Measurements from ENCODE around the gene MEPCE.
A peak's percentile ranks its signal among the peaks of the same experiment; 100 is the strongest.
"Not testable (repeated sequence)": the region's sequence is repeated elsewhere in the genome, so short reads cannot be mapped to it uniquely, and the experiment has no call there.

MEPCE gene, protein sequence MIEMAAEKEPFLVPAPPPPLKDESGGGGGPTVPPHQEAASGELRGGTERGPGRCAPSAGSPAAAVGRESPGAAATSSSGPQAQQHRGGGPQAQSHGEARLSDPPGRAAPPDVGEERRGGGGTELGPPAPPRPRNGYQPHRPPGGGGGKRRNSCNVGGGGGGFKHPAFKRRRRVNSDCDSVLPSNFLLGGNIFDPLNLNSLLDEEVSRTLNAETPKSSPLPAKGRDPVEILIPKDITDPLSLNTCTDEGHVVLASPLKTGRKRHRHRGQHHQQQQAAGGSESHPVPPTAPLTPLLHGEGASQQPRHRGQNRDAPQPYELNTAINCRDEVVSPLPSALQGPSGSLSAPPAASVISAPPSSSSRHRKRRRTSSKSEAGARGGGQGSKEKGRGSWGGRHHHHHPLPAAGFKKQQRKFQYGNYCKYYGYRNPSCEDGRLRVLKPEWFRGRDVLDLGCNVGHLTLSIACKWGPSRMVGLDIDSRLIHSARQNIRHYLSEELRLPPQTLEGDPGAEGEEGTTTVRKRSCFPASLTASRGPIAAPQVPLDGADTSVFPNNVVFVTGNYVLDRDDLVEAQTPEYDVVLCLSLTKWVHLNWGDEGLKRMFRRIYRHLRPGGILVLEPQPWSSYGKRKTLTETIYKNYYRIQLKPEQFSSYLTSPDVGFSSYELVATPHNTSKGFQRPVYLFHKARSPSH

DNA sequence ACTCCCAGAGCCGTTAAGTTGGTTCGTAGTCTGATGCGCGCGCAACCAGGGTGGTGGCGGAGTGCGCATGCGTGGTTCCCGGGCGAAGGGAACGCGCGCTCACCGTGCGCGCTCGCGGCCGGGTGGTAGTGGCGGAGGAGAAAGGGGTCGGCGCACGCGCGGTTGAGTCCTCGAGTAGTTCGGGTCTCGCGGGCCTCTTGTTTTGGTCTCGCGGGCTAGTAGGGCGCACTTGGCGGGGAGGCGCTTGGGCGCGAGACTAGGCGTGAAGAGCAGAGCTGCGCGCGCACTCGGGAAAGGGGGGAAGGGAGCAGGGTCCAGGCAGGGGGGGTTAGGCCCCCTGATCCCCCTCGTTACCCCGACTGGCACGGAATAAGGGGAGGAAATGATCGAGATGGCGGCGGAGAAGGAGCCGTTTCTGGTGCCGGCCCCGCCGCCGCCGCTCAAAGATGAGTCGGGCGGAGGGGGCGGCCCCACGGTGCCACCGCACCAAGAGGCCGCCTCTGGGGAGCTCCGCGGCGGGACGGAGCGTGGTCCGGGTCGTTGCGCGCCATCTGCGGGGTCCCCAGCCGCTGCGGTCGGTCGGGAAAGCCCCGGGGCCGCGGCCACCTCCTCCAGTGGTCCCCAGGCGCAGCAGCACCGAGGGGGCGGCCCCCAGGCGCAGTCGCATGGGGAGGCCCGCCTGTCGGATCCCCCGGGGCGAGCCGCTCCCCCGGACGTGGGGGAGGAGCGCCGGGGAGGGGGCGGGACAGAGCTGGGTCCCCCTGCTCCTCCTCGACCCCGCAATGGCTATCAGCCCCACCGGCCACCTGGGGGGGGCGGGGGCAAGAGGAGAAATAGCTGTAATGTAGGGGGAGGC is at the start of gene MEPCE:
Gene MEPCE, plus strand, starts transcription at position 195 of the 856 bp plus-strand sequence. Its CDS starts 188 bp downstream, at position 383.
- Histone ChIP-seq H3K4me3 (ENCODE audit: low read depth, low read length) (peak within 1 kb of the TSS; percentile 99), H2AFZ (peak within 1 kb of the TSS; percentile 99), H3K27me3 (ENCODE audit: control insufficient read depth, insufficient read depth, low read length) (no peaks in the 10 kb centered on the region), H3K27ac (peak within 1 kb of the TSS; percentile 100), H3K79me2 (peaks cover 6% of the 10 kb centered on the region), H3K36me3 (ENCODE audit: control insufficient read depth, insufficient read depth, low read length) (no peaks in the 10 kb centered on the region), H3K4me1 (peaks cover 30% of the 10 kb centered on the region), H3K9ac (peak within 1 kb of the TSS; percentile 100), H3K9me3 (ENCODE audit: control insufficient read depth, low read length) (no peaks in the 10 kb centered on the region), H3K4me2 (ENCODE audit: low read length) (peak within 1 kb of the TSS; percentile 99)
- TF ChIP-seq, protein P1, sequence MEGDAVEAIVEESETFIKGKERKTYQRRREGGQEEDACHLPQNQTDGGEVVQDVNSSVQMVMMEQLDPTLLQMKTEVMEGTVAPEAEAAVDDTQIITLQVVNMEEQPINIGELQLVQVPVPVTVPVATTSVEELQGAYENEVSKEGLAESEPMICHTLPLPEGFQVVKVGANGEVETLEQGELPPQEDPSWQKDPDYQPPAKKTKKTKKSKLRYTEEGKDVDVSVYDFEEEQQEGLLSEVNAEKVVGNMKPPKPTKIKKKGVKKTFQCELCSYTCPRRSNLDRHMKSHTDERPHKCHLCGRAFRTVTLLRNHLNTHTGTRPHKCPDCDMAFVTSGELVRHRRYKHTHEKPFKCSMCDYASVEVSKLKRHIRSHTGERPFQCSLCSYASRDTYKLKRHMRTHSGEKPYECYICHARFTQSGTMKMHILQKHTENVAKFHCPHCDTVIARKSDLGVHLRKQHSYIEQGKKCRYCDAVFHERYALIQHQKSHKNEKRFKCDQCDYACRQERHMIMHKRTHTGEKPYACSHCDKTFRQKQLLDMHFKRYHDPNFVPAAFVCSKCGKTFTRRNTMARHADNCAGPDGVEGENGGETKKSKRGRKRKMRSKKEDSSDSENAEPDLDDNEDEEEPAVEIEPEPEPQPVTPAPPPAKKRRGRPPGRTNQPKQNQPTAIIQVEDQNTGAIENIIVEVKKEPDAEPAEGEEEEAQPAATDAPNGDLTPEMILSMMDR (IDR thresholded peaks at IDR 0.05), result no peak

DNA sequence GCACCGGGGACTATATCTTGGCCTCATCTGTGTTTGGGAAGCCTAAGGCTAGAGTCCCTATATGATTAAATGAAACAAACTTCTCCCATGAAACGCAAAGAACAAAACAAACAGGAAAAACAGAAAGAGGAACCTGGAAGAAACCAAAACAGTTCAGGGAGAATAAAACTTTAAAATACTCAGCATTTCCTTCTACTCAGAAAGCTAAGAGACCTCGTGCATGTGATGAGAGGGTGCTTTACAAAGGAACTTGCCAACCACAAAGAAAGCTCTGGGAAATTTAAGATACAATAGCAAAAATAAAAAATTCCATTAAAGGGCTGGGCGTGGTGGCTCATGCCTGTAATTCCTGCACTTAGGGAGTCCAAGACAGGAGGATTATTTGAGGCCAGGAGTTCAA is 49.4 kb upstream of the MEPCE start:
- H3K4me3 ChIP-seq (ENCODE audit: low read depth, low read length), result no peak overlapping the region
- H3K4me2 ChIP-seq (ENCODE audit: low read length), result no peak overlapping the region
- no peaks in the 10 kb centered on the region for H3K36me3 ChIP-seq (ENCODE audit: control insufficient read depth, insufficient read depth, low read length)
- no peaks in the 10 kb centered on the region for H3K79me2 ChIP-seq
- H3K27ac ChIP-seq, result no peak overlapping the region
- H3K9ac ChIP-seq, result no peak overlapping the region
- H3K27me3 ChIP-seq (ENCODE audit: control insufficient read depth, insufficient read depth, low read length), result no peaks in the 10 kb centered on the region
- peaks cover 4% of the 10 kb centered on the region for H3K4me1 ChIP-seq
- TF ChIP-seq, protein P1 (IDR thresholded peaks at IDR 0.05), result no peak
- no peak overlapping the region for H2AFZ ChIP-seq
- no peaks in the 10 kb centered on the region for H3K9me3 ChIP-seq (ENCODE audit: control insufficient read depth, low read length)

DNA sequence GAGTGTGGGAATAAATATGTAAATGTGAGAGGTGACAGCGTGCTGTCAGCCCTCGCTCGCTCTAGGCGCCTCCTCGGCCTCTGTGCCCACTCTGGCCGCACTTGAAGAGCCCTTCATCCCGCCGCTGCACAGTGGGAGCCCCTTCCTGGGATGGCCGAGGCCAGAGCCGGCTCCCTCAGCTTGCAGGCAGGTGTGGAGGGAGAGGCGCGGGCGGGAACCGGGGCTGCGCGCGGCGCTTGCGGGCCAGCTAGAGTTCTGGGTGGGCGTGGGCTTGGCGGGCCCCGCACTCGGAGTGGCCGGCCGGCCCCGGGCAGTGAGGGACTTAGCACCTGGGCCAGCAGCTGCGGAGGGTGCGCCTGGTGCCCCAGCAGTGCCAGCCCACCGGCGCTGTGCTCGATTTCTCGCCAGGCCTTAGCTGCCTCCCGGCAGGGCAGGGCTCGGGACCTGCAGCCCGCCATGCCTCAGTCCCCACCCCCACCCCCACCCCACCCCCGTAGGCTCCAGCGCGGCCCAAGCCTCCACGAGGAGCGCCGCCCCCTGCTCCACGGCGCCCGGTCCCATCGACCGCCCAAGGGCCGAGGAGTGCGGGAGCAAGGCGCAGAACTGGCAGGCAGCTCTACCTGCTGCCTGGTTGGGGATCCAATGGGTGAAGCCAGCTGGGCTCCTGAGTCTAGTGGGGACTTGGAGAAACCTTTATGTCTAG is 47.9 kb upstream of the MEPCE start:
- not testable (repeated sequence) for H3K27ac ChIP-seq; H3K4me3 ChIP-seq (ENCODE audit: low read depth, low read length); H3K4me1 ChIP-seq; H3K27me3 ChIP-seq (ENCODE audit: control insufficient read depth, insufficient read depth, low read length); H3K36me3 ChIP-seq (ENCODE audit: control insufficient read depth, insufficient read depth, low read length); H3K9ac ChIP-seq; H3K4me2 ChIP-seq (ENCODE audit: low read length); H2AFZ ChIP-seq; H3K79me2 ChIP-seq; H3K9me3 ChIP-seq (ENCODE audit: control insufficient read depth, low read length)

DNA sequence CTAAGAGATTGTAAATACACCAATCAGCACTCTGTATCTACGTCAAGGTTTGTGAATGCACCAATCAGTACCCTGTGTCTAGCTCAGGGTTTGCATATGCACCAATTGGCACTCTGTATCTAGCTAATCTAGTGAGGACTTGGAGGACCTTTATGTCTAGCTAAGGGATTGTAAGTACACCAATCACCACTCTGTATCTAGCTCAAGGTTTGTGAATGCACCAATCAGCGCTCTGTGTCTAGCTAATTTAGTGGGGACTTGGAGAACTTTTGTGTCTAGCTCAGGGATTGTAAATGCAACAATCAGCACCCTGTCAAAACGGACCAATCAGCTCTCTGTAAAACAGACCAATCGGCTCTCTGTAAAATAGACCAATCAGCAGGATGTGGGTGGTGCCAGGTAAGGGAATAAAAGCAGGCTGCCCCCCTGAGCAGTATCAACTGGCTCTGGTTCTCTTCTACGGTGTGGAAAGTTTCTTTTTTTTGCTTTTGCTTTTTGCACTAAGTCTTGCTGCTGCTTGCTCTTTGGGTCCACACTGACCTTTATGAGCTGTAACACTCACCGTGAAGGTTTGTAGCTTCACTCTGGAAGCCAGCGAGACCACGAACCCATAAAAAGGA is 47.3 kb upstream of the MEPCE start:
- H3K4me1 ChIP-seq, result not testable (repeated sequence)

DNA sequence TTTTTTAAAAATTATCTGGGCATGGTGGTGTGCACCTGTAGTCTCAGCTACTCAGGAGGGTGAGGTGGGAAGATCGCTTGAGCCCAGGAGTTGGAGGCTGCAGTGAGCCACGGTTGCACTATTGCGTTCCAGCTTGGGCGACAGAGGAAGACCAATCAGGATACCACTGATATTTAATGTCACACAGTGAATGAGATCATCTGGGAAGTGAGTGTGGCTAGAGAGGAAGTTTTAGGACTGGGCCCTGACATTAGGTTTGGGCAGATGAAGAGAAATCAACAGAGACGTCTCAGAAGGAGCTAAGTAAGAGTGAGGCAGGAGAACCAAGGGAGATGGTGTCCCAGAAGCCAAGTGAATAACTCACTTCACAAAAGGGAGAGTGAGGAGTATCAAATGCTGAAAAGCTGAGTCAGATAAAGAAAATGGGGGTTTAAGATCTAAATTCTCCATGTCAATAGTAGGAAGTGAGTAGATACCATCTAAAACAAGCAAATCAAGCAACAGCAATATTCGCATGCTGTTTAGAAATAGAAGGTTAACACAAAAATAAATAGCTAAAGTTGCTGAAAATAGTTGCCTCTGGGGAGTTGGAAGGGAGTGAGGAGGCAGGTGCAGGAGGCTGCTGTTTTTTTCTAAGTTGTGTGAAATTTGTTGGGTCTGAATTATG is 44.9 kb upstream of the MEPCE start:
- Histone ChIP-seq H3K4me1 (peaks cover 4% of the 10 kb centered on the region), H3K9ac (no peak overlapping the region), H2AFZ (peak overlapping the region; percentile 36), H3K27me3 (ENCODE audit: control insufficient read depth, insufficient read depth, low read length) (no peaks in the 10 kb centered on the region), H3K36me3 (ENCODE audit: control insufficient read depth, insufficient read depth, low read length) (no peaks in the 10 kb centered on the region), H3K4me2 (ENCODE audit: low read length) (peak overlapping the region; percentile 0), H3K27ac (peak overlapping the region; percentile 2), H3K79me2 (no peaks in the 10 kb centered on the region), H3K4me3 (ENCODE audit: low read depth, low read length) (no peak overlapping the region), H3K9me3 (ENCODE audit: control insufficient read depth, low read length) (no peaks in the 10 kb centered on the region)
- TF ChIP-seq, protein P1 (IDR thresholded peaks at IDR 0.05), result no peak

More for the DNA sequence above, 47.3 kb upstream of the MEPCE start:
- H3K27ac ChIP-seq; H3K4me2 ChIP-seq (ENCODE audit: low read length); H3K27me3 ChIP-seq (ENCODE audit: control insufficient read depth, insufficient read depth, low read length); H3K4me3 ChIP-seq (ENCODE audit: low read depth, low read length); H3K9ac ChIP-seq; H3K36me3 ChIP-seq (ENCODE audit: control insufficient read depth, insufficient read depth, low read length); H3K9me3 ChIP-seq (ENCODE audit: control insufficient read depth, low read length); H3K79me2 ChIP-seq; H2AFZ ChIP-seq: not testable (repeated sequence)

All from parathyroid adenoma (tissue), 2 donors.